ENCODE measurements around the gene ZRANB3.
"Not testable (repeated sequence)": the region's sequence is repeated elsewhere in the genome, so short reads cannot be mapped to it uniquely, and the experiment has no call there.

DNA sequence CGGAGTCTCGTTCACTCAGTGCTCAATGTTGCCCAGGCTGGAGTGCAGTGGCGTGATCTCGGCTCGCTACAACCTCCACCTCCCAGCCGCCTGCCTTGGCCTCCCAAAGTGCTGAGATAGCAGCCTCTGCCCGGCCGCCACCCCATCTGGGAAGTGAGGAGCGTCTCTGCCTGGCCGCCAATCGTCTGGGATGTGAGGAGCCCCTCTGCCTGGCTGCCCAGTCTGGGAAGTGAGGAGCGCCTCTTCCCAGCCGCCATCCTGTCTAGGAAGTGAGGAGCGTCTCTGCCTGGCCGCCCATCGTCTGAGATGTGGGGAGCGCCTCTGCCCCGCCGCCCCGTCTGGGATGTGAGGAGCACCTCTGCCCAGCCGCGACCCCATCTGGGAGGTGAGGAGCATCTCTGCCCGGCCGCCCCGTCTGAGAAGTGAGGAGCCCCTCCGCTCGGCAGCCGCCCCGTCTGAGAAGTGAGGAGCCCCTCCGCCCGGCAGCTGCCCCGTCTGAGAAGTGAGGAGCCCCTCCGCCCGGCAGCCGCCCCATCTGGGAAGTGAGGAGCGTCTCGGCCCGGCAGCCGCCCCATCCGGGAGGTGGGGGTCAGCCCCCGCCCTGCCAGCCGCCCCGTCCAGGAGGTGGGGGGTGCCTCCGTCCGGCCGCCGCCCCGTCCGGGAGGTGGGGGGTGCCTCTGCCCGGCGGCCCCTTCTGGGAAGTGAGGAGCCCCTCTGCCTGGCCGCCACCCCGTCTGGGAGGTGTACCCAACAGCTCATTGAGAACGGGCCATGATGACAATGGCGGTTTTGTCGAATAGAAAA lies 425.3 kb downstream of the ZRANB3 start:
- not testable (repeated sequence) for TF ChIP-seq CTCF (IDR thresholded peaks at IDR 0.05 in 8 of 11, conservative IDR thresholded peaks at IDR 0.05 in 3 of 11); POLR2A (IDR thresholded peaks at IDR 0.05)
- TF ChIP-seq POLR2AphosphoS5 (IDR thresholded peaks at IDR 0.05): peak in 1 of 3 donors; percentile 27

Data from spleen (tissue), 7 donors.